HG03378 (cell line): Measurements from ENCODE around the gene KCNH4.

Experiments used
- ATAC-seq: cut with Tn5 transposase; IDR thresholded peaks from one replicate; pipeline ENCODE4 v1.9.1; 2021; ENCODE audit warnings: mild to moderate bottlenecking, moderate library complexity; ENCODE audit not compliant: unreplicated experiment

Gene KCNH4

GRCh38 chr17:42120161-42120769 lies 60.7 kb downstream of the KCNH4 start:
- no peak for ATAC-seq

- ATAC-seq = no peak
Observed at GRCh38 chr17:42119301-42119700, 61.6 kb downstream of the KCNH4 start.

- no peak for ATAC-seq
Observed at GRCh38 chr17:42118545-42118944, 62.4 kb downstream of the KCNH4 start.

- no peak for ATAC-seq
Observed at GRCh38 chr17:42118126-42118510, 62.8 kb downstream of the KCNH4 start.

GRCh38 chr17:42117397-42118125 lies 63.4 kb downstream of the KCNH4 start:
- ATAC-seq = no peak

- no peak for ATAC-seq
Observed at GRCh38 chr17:42116705-42117396, 64.1 kb downstream of the KCNH4 start.

GRCh38 chr17:42114118-42114517 lies 66.8 kb downstream of the KCNH4 start:
- ATAC-seq = no peak

GRCh38 chr17:42113293-42114069 lies 67.5 kb downstream of the KCNH4 start:
- no peak for ATAC-seq

GRCh38 chr17:42112552-42113176 lies 68.3 kb downstream of the KCNH4 start, which contains the start of gene DHX58:
Gene DHX58 (minus strand): TSS chr17:42112714. CDS start chr17:42111892, 822 bp downstream.
- peak; percentile 70 for ATAC-seq

GRCh38 chr17:42111871-42112551 lies 68.9 kb downstream of the KCNH4 start:
- ATAC-seq = no peak

GRCh38 chr17:42111265-42111636 lies 69.7 kb downstream of the KCNH4 start:
- ATAC-seq = no peak

- ATAC-seq = no peak
Observed at GRCh38 chr17:42110301-42111264, 70.4 kb downstream of the KCNH4 start.

- ATAC-seq = no peak
Observed at GRCh38 chr17:42109086-42109485, 71.9 kb downstream of the KCNH4 start.

- no peak for ATAC-seq
Observed at GRCh38 chr17:42107597-42108576, 73.1 kb downstream of the KCNH4 start.

- ATAC-seq = no peak
Observed at GRCh38 chr17:42107124-42107523, 73.8 kb downstream of the KCNH4 start.
